ENCODE results near the gene CXCR6.

Gene CXCR6

GRCh38 chr3:45906681-45907407 lies 36.4 kb upstream of the CXCR6 start:
- no peak for TF ChIP-seq CTCF (IDR thresholded peaks at IDR 0.05)
- no peak overlapping the region for H3K4me3 ChIP-seq
- no peak overlapping the region for H3K27ac ChIP-seq
- no peak for DNase-seq (ENCODE audit: low spot score)

- no peak for TF ChIP-seq CTCF (IDR thresholded peaks at IDR 0.05)
- Histone ChIP-seq H3K4me3 (no peak overlapping the region), H3K27ac (no peak overlapping the region)
- DNase-seq (ENCODE audit: low spot score) = no peak
Measured at GRCh38 chr3:45907769-45908705, 35.2 kb upstream of the CXCR6 start.

GRCh38 chr3:45908761-45909160 lies 34.5 kb upstream of the CXCR6 start:
- no peak for TF ChIP-seq CTCF (IDR thresholded peaks at IDR 0.05)
- no peak for DNase-seq (ENCODE audit: low spot score)
- H3K27ac ChIP-seq = no peak overlapping the region

GRCh38 chr3:45909542-45909941 lies 33.7 kb upstream of the CXCR6 start:
- Histone ChIP-seq H3K27ac (no peak overlapping the region), H3K4me3 (no peak overlapping the region)
- DNase-seq (ENCODE audit: low spot score) = no peak
- no peak for TF ChIP-seq CTCF (IDR thresholded peaks at IDR 0.05)

More at GRCh38 chr3:45908761-45909160, 34.5 kb upstream of the CXCR6 start:
- no peak overlapping the region for H3K4me3 ChIP-seq

- DNase-seq (ENCODE audit: low spot score) = no peak
- no peak for TF ChIP-seq CTCF (IDR thresholded peaks at IDR 0.05)
- no peak overlapping the region for H3K4me3 ChIP-seq
- H3K27ac ChIP-seq = no peak overlapping the region
Measured at GRCh38 chr3:45910892-45911291, 32.4 kb upstream of the CXCR6 start.

- Histone ChIP-seq H3K27ac (no peak overlapping the region), H3K4me3 (no peak overlapping the region)
- no peak for DNase-seq (ENCODE audit: low spot score)
- no peak for TF ChIP-seq CTCF (IDR thresholded peaks at IDR 0.05)
Measured at GRCh38 chr3:45911511-45912226, 31.6 kb upstream of the CXCR6 start.
